GM18505 (cell line): Measurements from ENCODE around the gene CSHL1.

Experiments used
- ATAC-seq: cut with Tn5 transposase; IDR thresholded peaks from one replicate; pipeline ENCODE4 v1.9.1; 2021; ENCODE audit not compliant: unreplicated experiment
- POLR2A ChIP-seq: IDR thresholded peaks from 4 replicates; pipeline ENCODE4 v1.6.1; 2011; ENCODE audit warnings: borderline replicate concordance; ENCODE audit not compliant: insufficient read depth, insufficient read length; ENCODE audit errors: extremely low read depth

Gene CSHL1

DNA sequence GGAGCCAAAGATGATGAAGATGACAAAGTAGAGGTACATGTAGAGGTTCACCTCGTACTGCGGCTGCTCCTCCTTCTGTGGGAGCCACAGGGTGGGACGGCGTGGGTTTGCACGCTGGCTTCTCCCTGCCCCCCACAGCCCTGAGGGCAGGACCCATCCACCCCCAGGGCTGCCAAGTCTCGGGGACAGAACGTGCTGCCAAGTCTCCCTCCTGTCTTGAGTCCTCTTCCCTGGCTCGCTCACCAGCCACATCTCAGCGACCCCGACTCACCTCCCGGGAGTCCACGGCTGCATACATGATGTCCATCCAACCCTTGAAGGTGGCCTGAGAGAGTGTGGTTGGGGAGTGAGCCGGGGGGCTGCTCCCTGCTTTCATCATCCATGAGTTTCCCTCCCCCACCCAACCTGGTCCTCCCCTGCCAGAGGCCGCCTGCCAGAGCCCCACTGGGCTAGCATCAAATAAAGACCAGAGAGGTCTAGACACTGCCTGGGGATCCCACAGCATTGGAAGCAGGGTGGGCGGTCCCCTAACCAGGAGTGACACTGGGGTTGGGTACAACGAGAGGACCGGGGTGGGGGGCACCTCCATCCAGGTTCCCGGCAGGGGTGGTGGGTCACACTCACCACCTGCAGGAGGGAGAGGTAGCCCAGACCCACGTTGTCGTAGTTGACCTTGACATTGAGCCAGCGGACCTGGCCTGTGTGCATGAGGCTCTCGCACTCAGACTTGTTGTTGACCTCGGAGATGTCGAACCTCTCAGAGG is 33.9 kb upstream of the CSHL1 start:
- TF ChIP-seq POLR2A = no peak
- no peak for ATAC-seq

- TF ChIP-seq POLR2A = no peak
- ATAC-seq = no peak
Measured at GRCh38 chr17:63943745-63944144, 32.7 kb upstream of the CSHL1 start.

DNA sequence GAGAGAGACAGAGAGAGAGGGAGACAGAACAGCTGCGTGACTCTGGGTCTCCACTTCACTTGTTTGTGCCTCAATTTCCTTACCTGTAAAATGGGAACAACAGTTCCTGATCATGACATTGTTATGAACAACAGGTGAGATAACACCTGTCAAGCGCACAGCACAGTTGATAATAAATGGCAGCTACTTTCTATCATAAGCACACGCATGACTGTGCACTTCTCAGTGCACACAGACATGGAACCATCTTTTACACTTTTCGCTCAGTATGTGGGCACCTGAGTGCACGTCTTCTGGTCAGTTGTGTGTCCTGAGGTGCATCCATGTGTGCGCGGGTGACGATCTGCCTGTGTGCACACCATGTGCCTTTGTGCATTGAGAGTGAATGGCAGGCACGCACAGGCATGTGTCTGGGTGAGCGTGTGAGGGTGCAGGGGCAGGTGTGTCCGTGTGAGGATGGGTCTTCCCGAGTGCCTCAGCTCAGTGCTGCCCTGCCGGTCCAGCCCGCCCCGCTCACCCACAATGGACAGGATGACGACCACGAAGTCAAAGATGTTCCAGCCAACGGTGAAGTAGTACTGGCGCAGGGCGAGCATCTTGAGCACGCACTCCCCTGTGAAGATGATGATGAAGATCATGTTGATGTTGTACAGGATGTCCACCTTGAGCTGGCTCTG is 31.4 kb upstream of the CSHL1 start:
- ATAC-seq = no peak
- TF ChIP-seq POLR2A = no peak

- no peak for TF ChIP-seq POLR2A
- no peak for ATAC-seq
Measured at GRCh38 chr17:63941751-63942150, 30.7 kb upstream of the CSHL1 start.

GRCh38 chr17:63941162-63941561 is 30.1 kb upstream of the CSHL1 start:
- no peak for TF ChIP-seq POLR2A
- ATAC-seq = no peak

DNA sequence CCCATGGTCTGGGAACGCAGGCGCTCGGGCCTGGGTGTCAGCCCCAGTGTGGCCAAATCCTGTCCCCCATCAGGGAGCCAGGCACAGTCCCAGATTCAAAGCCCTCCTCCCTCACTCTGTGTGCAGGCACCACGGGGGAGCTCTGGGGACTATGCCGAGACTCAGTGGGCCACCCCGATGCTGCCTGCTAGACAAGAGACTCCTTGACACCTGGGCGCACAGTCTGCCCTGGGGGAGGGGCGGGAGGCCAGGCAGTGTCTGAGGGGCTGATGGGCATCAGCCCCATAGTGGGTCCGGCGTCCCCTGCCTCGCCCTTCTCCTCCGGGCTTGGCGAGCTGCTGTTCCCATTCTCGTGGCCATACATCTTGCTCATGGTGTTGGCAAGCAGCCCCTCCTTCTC is 29.5 kb upstream of the CSHL1 start:
- no peak for TF ChIP-seq POLR2A
- no peak for ATAC-seq

- ATAC-seq = no peak
Measured at GRCh38 chr17:63939884-63940283, 28.8 kb upstream of the CSHL1 start.

DNA sequence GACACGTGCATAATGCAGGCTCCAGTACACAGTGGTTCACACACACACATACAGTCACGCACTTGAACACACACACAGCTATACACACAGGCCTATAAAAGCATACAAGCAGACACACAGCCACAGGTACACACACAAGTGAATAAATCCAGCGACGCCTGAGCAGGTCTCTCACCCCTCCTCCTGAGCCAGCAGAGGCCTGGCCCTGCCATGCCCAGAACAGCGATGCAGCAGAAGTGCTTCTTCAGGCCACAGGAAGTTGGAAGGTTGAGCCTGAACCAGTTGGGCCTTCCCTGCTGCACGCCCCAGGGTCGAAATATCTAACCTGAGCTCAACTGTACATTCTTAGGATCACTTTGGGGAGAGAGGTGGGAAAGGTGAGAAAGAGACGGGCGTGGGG is 28.3 kb upstream of the CSHL1 start:
- no peak for TF ChIP-seq POLR2A
- no peak for ATAC-seq

More at GRCh38 chr17:63939884-63940283, 28.8 kb upstream of the CSHL1 start:
- no peak for TF ChIP-seq POLR2A

DNA sequence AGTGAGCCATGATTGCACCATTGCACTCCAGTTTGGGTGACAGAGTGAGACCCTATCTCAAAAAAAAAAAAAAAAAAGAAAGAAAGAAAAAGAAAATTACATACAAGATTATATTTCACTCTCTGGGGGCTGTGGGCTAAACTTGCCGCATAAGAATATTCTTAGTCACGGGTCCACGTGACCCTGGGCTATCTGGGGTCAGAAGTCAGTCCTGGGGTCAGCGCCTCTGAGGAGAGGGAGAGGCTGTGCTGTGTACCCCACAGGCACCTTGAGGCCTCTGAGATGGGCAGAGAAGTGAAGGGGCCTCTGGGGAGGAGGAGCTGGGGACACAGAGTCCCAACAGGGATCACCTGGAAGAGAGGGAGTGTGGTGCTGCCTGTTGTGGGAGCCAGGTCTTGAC is 26.9 kb upstream of the CSHL1 start:
- no peak for TF ChIP-seq POLR2A
- no peak for ATAC-seq

DNA sequence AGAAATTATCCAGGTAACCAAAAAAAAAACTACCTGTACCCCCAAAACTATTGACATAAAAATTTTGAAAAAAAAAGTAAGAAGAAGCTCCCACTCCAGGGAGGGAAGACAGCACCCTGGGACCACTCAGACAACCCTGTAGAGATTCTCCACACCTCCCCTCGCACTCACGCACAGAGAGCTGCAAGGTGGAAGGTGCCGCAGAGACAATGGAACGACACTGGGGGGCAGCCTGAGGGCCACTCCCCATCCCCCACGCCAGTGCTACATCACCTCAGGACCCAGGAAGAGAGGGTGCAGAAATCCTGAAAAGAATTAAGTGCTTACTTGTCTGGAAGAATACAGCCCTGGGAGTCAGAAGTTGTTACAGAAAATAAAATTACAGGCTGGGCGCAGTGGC is 26.3 kb upstream of the CSHL1 start:
- ATAC-seq = no peak
- no peak for TF ChIP-seq POLR2A

GRCh38 chr17:63934183-63935112 is 23.4 kb upstream of the CSHL1 start:
- TF ChIP-seq POLR2A = no peak
- no peak for ATAC-seq

GRCh38 chr17:63933598-63933997 is 22.5 kb upstream of the CSHL1 start:
- TF ChIP-seq POLR2A = no peak
- ATAC-seq = no peak

DNA sequence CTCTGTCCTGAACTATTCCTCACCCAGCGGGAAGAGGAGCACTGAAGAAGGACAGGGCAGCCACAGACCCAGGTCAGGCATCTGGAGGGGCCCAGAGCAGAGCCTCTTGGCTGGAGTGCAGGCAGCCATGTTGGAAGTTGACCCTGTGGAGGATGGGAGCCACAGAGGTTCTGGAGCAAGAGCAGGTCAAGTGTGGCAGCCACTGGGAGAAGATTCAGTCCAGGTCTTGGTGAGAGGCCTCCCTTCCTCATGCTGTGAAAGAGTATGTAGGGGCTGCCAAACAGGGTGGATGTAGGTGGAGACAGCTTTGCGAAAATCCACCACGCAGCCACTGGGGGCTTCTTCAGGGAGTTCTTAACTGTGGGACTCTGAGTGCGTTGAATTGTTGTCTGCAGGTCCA is 21.7 kb upstream of the CSHL1 start:
- ATAC-seq = no peak
- TF ChIP-seq POLR2A = no peak
